HCT116 (cell line): Measurements from ENCODE around the gene MOG.

ENCODE experiments used
- ZFX ChIP-seq: fragments of 450-650 bp; IDR thresholded peaks from 2 replicates; pipeline ENCODE4 v1.6.1; 2017
- TF ChIP-seq, protein P1 (sequence below), 3 experiments: fragments of 200-600 bp in 1 of 3; sonication (generic) in 1 of 3; IDR thresholded peaks in 2 of 3; conservative IDR thresholded peaks in 1 of 3; 2 replicates each; pipeline ENCODE4 v1.5.1; 2012 to 2017; ENCODE audit warnings: low read depth in 2 of 3, low read length in 2 of 3, antibody characterized with exemption in 1 of 3, borderline replicate concordance in 1 of 3, control low read depth in 1 of 3, mild to moderate bottlenecking in 1 of 3, mixed read lengths in 1 of 3, mixed run types in 1 of 3, moderate library complexity in 1 of 3; ENCODE audit not compliant: insufficient read depth in 1 of 3

DNA sequence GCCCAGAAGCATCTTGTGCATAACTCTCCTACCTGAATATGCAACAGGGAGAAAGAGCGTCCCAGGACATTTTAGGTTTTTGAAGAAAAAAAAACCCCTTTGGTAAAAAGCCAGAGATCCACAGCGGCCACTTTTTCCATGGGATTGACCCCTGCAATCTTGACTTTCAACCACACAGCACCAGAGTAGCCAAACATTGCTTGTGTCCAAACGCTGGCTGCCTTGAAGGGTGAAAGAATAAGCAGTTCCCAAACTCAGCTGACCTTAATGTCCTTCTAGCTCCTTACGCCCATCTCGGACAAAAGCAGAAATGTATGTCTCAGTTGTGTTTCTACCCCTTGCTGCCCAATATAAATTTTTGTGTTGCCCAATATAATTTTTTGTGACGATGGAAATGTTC, 1.2 kb upstream of the MOG start:
- TF ChIP-seq, protein P1, sequence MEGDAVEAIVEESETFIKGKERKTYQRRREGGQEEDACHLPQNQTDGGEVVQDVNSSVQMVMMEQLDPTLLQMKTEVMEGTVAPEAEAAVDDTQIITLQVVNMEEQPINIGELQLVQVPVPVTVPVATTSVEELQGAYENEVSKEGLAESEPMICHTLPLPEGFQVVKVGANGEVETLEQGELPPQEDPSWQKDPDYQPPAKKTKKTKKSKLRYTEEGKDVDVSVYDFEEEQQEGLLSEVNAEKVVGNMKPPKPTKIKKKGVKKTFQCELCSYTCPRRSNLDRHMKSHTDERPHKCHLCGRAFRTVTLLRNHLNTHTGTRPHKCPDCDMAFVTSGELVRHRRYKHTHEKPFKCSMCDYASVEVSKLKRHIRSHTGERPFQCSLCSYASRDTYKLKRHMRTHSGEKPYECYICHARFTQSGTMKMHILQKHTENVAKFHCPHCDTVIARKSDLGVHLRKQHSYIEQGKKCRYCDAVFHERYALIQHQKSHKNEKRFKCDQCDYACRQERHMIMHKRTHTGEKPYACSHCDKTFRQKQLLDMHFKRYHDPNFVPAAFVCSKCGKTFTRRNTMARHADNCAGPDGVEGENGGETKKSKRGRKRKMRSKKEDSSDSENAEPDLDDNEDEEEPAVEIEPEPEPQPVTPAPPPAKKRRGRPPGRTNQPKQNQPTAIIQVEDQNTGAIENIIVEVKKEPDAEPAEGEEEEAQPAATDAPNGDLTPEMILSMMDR (IDR thresholded peaks at IDR 0.05 in 2 of 3, conservative IDR thresholded peaks at IDR 0.05 in 1 of 3; ENCODE audit: borderline replicate concordance in 1 of 3, insufficient read depth in 1 of 3, low read depth in 2 of 3, low read length in 2 of 3) = no peak
- TF ChIP-seq ZFX = no peak
